HG02623 (cell line): ENCODE measurements around the gene CCDC185.

Experiments used
- ATAC-seq: cut with Tn5 transposase; IDR thresholded peaks from one replicate; pipeline ENCODE4 v1.9.1; 2021; ENCODE audit warnings: moderate library complexity; ENCODE audit not compliant: unreplicated experiment

Gene CCDC185

DNA sequence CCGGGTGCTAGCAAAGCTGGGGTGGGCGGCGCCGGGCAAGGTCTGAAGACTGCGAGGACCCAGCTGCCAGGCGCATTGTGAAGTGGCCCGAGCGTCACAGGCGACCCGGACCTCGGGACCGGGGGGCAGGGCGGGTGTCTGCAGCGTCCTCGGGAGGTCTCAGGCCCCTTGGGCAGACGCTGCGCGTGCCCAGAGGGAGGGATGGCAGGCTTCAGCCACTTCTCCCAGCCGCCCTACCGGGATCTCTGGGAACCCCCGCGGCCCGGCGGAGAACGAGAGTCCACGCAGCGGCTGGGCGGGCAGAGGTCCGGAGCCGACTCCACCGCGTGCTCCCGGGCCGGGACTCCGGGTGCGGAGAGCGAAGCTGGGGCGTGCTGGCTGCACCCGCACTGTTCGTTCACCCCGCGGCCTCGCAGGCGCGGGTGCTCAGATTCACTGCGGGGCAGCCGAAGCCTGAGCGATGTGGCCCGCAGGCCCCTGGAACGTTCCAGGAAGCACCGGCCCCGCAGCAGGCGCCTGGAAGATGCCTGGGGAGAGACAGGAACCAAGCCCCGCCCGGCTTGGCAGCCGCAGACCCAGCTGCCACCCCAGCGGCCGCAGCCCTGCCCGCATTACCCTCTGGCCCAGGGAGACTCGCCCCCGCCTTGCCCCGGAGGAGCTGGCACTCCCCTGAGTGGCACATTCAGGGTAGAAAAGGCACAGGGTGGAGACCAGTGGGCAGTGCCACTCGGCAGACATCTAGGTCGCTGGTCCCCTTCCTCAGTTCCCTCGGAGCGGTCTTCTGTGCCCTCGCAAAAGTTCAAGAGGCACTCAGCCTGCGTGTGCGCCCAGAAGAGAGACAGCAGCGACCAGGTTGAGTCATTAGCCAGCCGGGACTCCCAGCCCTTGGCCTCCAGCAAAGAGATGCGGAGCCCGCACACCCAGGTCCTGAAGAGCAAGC is at the start of gene CCDC185:
Gene CCDC185, plus strand, starts transcription at position 141 of the 940 bp plus-strand sequence. Its CDS starts 61 bp downstream, at position 202.
- ATAC-seq = no peak

DNA sequence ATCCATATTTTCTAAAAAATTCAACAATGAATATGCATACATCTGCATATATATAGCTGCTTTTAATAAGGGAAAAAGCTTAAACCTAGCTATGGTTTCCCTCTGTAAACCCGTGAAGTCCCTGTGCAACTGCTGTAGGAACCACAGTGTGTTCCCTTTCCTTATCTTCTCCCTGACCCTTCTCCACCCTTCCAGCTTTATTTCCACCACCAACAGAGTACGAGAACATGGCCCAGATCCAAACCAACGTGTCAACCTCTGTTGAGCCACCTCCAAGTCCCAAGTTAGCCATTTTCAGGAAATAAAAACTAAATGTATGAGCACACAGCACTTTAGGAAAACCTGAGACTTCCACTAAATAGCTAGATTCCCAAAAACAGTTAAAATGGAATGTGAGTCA is 49.5 kb upstream of the CCDC185 start:
- ATAC-seq = no peak

GRCh38 chr1:223344491-223344890 is 48.7 kb upstream of the CCDC185 start:
- ATAC-seq = no peak

DNA sequence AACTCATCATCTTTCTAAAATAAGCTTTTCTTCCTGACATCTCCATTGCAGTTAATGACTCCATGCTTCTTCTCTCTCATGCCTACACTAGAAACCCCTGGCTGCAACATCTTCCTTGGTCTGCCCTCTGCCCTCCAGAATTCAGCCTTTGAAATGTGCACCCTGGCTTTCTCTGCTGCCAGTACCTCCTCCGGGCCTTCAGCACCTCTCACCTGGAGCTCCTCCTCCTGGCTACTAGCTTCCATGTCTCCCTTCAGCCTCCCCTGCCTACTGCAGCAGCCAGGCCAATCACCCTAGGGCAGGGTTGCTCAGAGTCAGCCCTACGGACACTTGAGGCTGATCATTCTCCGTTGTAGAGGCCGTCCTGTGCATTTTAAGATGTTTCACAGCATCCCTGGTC is 47.5 kb upstream of the CCDC185 start:
- no peak for ATAC-seq

DNA sequence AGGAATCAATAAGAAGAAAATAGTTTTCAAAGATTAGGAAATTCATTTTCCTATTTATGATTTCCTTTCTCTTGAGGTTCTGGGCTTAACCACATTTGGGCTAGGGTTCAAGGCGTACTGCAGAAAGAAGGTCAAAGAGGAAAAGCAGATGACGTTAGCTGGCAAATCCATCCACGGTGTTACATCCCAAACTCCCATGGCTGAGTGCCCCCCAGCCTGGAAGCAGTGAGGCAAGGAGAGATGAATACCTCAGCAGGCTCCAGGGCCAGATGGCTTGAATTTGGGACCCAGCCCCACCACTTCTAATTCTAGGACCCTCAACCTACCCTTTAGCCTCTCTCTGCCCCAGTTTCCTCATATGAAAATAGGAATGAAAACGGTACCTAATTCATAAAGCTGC is 46.9 kb upstream of the CCDC185 start:
- ATAC-seq = no peak

DNA sequence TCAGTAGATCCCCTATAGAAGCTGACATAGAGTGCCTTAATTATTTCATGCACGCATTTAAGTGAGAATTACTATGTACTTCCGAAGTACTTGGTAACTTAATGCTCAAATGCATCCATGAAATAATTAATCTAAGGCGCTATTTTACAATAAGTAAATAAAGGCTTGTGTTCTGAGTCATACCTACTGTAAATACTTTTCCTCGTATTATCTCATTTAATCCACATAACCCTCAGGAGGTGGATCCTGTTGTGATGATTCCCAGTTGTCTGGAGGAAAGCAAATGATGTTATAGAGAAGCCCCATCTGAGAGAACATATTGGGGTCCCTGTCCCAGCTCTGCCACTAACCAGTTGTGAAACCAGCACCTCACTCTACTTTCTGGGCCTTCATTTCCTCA is 45.6 kb upstream of the CCDC185 start:
- no peak for ATAC-seq

GRCh38 chr1:223348439-223348838 is 44.8 kb upstream of the CCDC185 start:
- ATAC-seq = no peak

- ATAC-seq = no peak
These were observed 44.0 kb upstream of the CCDC185 start for GRCh38 chr1:223349241-223349640.

DNA sequence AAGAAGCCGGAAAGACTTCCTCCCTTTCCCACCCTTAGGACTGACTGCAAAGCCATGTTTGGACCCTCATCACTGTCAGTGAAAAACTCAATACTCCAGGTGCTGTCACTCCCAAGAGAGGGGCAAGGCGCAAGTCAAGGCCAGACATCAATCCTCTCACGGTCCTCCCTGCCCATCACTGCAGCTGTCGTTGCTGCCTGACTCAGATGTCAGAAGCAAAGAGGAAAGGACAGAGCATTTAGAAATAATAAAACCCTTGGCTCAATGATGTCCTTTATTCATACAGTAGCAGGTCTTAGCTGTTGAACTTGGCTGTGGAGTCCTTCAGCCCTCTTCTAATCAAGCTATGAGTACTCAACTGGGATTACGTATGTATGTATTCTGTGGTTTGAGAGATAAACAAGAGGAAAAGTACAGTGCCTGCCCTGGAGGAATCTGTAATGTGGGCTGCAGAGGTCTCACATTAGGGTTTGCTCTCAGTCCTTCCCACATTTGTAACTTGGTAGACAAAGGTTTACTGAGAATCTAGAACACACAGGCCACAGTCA is 42.8 kb upstream of the CCDC185 start:
- ATAC-seq = no peak

DNA sequence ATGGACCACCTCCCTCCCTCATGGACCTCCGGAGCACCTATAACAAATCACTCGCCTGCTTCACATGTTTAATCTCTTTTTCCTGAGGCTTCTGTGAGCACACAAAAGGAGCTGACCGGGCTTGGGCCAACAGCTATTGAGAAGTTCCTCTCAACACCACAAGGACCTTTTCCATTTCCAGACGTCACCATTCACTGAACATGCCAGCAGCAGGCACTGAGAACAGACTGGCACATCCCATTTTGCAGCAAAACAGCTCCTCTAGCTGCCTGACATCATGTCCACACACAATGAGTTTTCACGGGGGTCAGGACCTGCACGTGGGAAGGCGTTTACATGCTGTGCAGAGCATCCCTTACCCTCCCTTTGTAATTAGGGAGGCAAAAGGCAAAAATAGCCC is 40.3 kb upstream of the CCDC185 start:
- ATAC-seq = no peak

DNA sequence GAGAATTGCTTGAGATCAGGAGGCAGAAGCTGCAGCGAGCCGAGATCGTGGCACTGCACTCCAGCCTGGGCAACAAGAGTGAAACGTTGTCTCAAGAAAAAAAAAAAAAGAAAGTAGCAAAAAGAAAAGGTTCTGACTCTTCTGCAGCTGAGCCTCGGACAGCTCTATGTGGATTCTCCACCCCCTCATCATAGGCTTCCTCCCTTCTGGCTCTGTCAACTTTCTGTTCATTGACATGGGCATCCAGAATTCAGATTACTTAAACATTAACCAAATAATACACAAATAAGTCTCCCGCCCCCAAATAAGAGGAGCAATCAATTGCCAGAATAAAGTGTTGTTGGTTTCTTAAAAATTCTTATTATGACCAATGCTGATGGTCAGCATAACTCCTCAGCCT is 39.3 kb upstream of the CCDC185 start:
- no peak for ATAC-seq

DNA sequence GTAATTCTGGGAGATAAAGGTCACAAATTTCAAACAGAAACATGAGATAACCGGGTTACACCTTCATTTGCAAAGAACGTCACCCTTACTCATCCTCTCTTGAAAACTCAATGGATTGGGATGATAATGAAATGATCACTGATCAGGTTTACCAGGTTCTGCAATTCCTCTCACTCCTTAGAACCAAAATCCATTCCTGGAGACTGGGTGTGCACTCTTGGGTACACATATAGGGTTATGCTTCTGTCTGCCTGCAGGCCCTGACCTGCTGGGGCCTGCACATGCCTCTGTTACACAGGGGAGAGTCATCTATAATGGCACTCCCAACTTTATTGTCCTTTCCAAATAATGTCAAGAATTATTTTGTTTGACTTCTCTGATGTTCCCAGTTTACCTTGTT is 37.5 kb upstream of the CCDC185 start:
- no peak for ATAC-seq

DNA sequence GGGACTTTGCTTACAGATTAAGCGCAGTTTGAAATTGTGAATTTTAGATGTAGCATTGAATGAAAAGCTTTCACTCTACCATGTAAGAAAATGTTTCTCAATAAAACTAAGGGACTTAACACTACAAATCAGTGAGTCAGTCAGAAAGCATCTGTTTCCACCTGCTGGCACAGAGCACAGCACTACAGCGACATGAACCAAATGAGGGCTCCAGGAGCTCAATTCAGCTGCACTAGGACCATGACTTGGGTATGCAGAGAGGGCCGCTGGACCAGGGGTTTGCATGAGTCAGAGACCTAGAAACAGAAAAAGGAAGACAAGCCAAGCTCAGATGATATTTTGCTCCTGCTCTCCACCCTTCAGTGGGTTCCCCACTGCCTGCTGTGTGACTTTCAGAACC is 34.4 kb upstream of the CCDC185 start:
- ATAC-seq = no peak

- ATAC-seq = no peak
These were observed 30.0 kb upstream of the CCDC185 start for GRCh38 chr1:223363057-223363855.

DNA sequence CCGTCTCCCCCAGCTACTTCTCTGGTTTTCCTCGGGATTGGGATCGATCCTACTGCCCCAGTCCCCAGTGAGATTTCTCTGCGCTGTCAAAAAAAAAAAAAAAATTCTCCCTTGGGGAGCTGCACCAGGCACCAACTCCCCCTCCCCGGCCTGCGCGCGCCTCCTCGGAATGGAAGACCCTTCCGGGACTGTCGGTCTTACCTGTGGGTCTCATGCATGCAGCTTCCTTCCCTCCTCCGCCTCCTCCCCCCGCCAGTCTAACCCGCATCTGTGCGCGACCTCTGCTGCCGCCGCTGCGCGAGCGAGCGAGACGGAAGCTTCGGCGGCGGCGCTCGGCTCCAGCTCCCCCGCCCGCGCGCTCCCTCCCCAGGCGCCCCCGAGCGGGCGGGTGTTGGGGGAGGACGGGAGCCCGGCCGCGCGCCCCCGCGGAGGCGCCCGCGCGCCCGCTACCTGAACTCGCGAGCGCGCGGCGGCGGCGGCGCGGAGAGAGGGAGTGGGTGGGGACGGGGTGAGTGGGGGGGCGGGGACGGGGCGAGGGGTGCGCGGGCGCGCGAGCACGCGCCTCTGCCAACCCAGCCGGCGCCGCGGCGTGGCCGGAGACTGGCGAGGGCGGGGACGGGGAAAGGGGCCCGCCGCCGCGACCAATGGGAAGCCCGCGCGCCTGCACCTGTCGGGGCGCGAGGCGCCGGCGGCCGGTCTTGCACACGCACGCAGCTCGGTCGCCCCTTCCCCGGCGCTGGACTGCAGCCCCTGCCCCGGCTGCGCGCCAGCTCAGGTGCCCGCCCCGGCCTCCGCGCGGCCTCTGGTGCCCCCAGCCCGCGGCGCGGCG is 29.1 kb upstream of the CCDC185 start, which contains the start of gene SUSD4:
Gene SUSD4, minus strand, starts transcription at position 321 of the 829 bp plus-strand sequence. CDS start 751 bp downstream, outside the sequence.
- no peak for ATAC-seq

DNA sequence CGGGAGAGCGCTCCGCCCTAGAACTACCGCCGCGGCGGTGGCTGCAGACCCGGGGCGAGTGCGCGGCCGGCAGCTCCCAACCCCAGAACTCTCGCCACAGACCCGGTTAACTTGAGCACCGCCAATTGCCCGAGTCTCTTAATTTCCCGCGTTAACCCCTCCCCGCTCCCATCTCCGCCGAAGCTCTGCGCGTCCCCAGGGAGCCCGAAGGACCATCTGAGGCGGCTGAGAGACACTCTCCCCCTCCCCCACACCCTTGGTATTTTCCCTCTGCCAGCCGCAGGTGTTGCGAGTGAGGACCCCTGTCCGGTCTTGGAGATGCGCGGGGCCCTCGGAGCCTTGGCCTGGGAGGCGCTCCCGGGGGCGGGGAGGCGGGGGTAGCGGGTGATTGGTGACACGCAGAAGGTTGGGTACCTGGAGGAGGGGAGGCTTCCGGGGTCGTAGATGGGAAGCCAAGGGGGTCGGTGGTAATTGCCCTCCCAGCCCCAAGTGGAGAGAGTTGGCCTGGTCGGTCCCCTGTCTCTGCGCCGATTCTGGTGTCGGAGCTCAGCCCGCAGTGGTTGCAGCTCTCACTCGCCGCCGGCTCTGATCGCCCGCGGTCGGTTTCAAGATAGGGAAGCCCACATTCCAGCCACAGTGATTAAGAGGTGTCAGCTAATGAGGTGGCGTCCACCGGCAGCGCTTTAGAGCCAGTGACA is 28.4 kb upstream of the CCDC185 start:
- no peak for ATAC-seq

DNA sequence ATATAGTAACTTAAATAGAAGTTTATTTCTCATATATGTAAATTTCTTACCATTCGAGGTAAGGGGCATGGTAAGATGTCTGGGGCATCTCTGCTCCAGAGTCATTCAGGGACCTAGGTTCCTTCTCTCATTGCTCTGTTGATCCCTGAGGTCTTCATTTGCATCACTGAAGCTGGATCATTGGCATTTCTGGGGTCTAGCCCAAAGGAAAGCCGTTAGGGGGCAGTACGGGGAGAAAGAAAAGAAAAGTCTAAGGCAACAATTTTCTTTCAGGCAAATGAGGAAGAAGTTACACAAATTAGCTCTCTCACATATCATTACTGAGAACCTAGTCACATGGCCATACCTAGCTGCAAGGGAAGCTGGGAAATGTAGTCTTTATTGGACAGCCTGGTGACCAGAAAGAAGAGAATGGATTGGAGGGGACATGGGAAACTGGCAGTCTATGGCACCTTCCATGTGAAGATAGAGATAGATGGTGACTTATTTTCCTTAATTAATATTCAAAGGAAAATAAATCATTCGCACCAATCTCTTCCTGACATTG is 19.1 kb upstream of the CCDC185 start:
- ATAC-seq = no peak

DNA sequence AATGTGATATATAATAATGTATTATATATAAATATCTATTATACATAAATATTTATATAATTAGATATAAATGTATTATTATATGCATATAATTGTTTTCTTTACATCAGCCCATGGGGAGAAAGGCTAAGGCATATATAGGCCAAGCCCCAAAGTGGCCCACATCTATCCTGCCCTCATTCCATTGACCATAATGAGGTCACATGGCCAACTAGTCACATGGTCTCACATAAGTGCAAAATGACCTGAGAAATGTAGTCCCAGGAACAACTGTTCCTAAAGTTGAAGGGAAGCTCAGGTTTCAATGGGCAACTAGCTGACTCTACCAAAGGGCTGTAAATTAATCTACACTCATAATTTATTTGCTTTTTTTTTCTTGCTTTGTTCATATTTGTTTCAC is 14.5 kb upstream of the CCDC185 start:
- ATAC-seq = no peak

DNA sequence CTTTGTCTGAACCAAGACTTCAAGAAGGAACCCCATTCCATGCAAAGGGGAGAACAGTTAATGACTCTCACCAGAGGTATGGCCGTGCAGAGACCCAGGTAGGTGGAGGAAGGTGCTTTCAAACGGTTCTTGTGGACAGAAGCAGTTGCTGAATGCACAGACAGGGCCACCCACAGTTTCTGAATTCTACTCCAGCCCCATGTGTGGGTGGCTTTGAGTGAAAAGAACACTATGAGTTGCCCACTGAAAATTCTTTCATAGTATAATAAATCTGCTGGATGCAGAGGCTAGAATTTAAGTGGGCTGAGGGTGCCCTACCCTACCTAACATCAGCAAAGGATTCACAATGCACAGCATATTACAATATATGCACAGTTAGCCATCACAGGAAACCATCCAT is 7.2 kb upstream of the CCDC185 start:
- no peak for ATAC-seq

GRCh38 chr1:223390618-223391017 is 2.6 kb upstream of the CCDC185 start:
- ATAC-seq = no peak
